ENCODE data around the gene KATNB1.

DNA sequence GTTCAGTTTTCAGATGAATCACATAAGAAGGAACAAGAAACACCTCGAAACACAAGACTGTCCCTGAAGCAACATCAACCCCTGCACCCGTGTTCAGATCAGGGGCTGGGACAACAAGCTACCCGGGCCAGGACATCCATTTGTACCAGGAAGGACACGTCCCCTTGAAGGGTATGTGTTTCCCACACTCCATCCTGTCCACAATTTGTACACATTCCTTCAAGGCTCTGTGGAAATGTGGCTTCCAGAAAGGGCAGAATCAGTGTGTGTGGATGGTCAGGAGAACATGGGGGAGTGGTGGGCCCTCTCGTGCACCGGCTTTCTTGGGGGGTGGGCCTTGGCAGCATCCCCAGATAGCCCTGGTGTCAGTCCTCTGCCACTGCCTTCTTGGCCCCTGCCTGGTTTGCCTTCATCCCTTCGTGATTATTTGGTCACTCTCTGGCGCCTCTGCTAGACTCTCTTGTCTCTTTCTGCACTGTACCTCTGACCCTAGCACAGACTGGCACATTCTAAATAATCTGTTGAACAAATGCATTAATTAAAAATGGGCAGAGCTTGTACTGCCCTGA lies 56.4 kb downstream of the KATNB1 start:
- TF ChIP-seq CTCF (IDR thresholded peaks at IDR 0.05), result no peak
- TF ChIP-seq USF2 (CRISPR knock-in tag; IDR thresholded peaks at IDR 0.05), result no peak
- no peak for TF ChIP-seq NR3C1 (CRISPR knock-in tag; conservative IDR thresholded peaks at IDR 0.05; ENCODE audit: low read depth)
- TF ChIP-seq MAX (CRISPR knock-in tag; IDR thresholded peaks at IDR 0.05), result no peak
- no peak for TF ChIP-seq GTF2I (CRISPR knock-in tag; conservative IDR thresholded peaks at IDR 0.05)
- no peak for TF ChIP-seq CREM (CRISPR knock-in tag; IDR thresholded peaks at IDR 0.05)
- no peak for TF ChIP-seq JUN (CRISPR knock-in tag; IDR thresholded peaks at IDR 0.05)
- TF ChIP-seq, protein P1, sequence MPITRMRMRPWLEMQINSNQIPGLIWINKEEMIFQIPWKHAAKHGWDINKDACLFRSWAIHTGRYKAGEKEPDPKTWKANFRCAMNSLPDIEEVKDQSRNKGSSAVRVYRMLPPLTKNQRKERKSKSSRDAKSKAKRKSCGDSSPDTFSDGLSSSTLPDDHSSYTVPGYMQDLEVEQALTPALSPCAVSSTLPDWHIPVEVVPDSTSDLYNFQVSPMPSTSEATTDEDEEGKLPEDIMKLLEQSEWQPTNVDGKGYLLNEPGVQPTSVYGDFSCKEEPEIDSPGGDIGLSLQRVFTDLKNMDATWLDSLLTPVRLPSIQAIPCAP (CRISPR knock-in tag; IDR thresholded peaks at IDR 0.05), result no peak
- no peak for TF ChIP-seq ZNF232 (CRISPR knock-in tag; IDR thresholded peaks at IDR 0.05)
- TF ChIP-seq GABPB1 (CRISPR knock-in tag; IDR thresholded peaks at IDR 0.05), result no peak
